ENCODE results near the gene TBRG1.

TBRG1 gene

DNA sequence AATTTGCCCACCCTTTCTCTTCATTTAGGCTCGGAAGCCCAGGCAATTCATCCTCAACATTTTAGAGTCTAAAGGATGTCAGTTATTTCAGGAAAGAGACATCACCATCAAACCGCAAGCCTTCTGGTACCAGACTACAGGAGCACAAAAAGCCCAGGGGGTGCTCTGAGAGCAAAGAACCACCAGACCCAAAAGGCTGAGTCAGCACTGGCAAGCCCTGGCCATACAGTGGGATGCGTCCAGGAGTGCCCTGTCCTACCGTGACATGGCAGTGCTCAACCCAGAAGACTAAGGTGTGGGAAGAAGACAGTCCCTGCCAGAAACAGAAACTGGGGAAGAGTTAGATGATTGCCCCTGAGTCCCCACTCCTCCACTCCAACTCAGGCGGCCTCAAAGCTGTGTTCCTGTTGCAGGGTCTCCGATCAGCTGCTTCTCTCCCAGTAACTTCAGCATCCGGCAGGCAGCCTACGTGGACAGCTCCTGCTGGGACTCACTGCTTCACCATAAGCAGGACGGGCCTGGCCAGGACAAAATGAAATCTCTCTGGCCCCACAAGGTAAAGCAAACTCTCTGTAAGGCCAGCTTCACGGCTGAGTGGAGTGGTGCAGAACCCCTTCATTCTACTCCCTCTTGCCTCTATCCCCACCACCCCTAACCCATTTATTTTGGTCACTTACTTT, 10.0 kb upstream of the TBRG1 start:
- DNase-seq (ENCODE audit: low spot score), result no peak
- no peak for FAIRE-seq

DNA sequence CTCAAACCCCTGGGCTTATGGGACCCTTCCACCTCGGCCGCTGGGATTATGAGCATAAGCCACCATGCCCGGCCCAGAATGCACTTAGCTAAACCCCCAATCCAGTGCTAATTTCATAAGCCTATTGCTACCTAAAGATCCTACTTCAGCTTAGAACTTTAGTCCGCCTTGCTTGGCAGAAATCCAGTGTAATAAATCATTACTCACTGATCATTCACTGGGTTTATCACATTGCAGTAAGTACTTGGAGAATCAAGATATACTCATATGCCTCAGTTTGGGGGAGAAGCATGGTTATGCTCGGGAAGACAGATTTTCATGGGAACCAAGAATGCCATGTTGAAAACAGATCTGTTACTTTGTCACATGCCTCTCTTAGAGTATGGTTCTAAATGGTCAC, 3.8 kb upstream of the TBRG1 start:
- DNase-seq (ENCODE audit: low spot score) (no peak), FAIRE-seq (no peak)

DNA sequence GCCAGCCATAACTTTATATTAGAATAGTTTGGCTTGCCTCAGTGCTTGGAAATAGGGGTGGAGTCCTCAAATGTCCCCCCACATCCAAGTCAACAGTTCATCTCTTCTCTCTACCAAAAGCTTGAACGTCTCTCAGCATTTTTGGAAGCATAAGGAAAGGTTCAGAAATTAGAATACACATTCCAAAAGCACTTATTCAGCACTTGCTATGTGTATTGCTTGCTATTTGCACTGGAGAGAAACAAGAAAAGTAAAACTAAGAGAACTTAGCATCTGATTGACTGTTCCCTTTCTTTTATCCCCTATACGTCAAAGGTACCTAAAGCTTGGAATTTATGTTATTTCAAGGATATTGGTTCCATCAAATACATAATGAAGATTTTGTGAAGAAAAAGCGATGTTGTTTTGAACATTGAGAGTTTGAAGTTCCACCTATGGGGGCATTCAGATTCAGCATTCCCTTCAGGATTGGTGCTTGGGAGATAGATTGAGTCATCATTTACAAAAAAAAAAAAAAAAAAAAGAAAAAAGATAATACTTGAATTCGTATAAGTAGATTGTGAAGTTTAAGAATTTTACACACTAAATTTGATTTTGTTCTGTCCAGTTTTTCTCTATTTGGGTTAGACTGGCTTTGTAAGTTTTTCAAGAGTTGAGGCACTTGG, 1.3 kb downstream of the TBRG1 start:
- no peak for FAIRE-seq
- DNase-seq (ENCODE audit: low spot score), result no peak

DNA sequence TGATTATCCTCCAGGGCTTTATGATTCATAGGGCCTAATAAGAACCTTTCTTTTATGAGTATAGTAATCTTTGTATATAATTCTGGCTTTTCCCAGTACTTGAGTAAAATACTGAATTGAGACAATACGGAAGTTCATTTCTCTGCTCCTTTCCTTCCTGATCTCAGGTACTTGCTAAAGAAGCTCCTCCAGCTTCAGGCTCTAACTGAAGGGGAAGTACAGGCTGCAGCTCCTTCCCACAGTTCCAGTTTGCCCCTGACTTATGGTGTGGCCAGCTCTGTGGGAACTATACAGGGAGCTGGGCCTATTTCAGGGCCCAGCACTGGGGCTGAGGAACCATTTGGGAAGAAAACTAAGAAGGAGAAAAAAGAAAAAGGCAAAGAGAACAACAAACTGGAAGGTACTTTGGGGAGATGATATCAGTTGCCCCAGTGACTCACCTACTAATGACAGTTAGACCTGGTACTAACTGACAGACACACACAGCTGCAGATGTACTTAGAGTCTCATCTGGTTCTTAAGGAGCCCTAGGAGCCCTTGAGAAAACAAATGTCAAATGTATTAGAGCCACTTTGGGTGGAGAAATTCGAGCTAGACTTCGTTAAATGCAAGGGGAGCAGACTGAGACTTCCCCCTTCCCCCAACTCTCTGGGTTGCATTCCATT, 3.0 kb downstream of the TBRG1 start:
- DNase-seq (ENCODE audit: low spot score), result no peak
- FAIRE-seq, result no peak

DNA sequence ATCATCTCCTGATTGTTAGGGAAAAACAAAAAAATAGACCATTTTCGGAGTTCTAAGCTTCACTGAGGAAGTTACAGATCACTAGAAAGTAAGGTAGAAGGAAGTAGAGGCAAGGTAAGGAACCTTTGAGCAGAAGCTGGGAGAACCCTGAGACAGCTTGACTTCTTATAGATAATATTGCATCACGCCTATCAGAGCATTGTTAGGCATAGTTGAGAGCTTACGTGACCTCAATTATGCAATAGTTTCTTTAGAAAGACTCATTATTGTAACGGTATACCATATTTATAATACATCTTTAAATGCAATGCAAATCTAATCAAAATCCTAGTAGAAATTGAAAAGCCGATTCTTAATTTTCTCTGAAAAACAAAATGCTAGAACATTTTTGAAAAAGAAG, 4.9 kb downstream of the TBRG1 start:
- FAIRE-seq (no peak), DNase-seq (ENCODE audit: low spot score) (no peak)

DNA sequence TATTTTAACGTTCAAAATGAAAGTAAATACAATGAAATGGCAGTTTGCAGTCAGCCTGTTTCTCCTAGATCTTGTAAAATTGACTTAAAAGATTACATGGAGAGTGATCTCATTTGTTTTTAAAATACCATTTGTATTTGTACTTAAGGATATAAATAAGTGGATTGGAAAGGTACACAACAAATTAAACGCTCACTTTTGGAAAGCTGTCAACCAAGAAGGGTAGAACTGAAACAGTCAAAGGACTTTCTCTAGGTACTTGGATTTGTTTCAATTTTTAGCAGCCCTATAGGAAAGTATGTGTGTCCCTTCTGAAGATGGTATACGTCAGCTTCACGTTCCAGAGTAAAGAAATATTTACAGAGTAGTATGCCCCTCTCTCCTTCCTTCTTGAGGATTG, 7.3 kb downstream of the TBRG1 start:
- FAIRE-seq (no peak), DNase-seq (ENCODE audit: low spot score) (no peak)

DNA sequence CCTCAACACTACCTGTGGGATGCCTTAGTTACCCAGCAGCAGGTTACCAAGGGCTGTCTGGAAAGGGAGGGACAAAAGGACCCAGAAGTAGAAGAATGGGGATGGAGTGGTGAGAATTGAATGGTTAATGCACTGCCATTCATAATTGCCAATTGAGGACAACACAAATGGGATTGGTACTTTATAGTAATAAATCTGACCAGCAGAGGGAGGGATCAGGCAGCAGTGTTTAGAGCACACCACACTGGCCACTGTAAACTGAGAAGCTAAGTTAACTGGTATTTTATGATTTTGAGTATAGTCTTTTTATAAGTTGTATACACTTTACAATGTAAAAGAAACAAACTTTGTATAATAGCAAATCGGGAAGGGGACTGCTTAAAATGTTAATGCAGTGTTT, 10.7 kb downstream of the TBRG1 start:
- no peak for FAIRE-seq
- DNase-seq (ENCODE audit: low spot score), result no peak

DNA sequence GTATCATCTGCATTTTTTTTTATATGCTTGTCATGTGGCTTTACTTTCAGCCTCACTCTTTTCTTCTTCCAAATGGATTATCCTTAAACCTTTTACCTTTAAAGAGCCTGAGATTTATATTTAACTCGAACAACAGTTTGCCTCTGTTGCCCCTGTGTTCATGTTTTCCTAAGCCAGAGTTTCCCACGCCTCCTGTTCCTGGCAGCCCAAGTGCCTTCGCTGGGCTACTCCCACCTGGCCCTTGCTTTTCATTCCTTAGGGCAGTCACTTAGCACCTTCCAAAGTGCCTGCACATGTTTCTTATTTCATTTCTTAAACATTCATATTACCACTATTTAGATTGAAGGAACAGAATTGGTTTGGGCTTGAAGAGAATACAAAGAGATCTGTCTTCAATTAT, 13.3 kb downstream of the TBRG1 start:
- no peak for DNase-seq (ENCODE audit: low spot score)
- FAIRE-seq, result no peak

DNA sequence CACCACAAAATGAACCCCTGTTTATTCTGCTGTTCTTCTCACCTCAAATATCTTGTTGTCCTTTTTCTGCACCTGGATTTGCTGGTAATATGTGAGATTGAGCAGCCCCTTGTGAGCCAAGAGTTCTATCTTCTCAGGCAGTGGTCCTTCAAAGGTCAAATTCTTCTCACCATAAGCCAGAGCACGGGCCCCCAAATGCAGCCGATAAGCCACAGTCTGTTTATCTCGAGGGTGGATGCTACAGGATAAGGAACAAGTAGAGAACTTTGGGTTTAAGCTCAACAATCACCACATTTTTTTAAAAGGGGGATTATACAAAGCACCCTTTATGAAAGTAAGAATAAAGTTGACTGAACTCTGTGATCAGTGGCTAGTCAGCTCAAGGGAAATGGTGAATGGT, 15.8 kb downstream of the TBRG1 start:
- no peak for FAIRE-seq
- DNase-seq (ENCODE audit: low spot score), result no peak

DNA sequence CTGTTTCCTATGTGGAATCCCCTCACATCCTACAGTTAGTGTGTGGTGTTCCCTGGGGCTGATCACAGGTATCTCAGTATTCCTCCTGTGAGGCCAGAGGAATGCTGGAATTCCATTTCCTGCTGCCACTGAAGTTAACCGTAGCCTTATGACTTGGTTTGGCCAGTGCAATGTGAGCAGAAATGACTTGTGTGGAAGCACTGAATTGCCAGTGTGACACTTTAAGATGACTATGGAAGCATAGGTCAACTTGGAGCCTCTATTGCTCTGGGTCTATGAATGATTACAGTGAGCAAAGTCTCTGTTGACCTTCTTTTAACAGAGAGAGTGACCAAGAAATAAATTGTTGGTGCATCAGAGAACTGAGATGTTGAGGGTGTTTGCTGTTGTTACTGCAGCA, 16.5 kb downstream of the TBRG1 start:
- DNase-seq (ENCODE audit: low spot score), result no peak
- no peak for FAIRE-seq

DNA sequence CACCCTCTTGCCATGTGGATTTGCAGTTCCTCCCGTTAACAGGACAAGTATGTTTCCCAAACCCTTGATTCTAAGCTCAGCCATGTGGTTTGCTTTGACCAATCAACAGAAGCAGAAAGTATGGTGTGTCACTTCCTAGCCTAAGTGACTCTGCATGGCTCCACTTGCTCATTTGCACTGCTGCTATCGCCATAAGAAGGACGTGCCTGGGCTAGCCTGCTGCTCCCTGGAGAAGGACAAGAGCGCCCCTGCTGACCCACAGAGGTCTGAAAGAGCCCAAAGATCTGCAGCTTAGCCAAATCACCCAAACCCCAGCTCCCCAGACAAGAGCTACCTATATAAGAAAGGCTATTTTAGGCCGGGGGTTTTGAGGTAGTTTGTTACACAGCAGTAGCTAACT, 18.0 kb downstream of the TBRG1 start:
- FAIRE-seq, result no peak
- no peak for DNase-seq (ENCODE audit: low spot score)

DNA sequence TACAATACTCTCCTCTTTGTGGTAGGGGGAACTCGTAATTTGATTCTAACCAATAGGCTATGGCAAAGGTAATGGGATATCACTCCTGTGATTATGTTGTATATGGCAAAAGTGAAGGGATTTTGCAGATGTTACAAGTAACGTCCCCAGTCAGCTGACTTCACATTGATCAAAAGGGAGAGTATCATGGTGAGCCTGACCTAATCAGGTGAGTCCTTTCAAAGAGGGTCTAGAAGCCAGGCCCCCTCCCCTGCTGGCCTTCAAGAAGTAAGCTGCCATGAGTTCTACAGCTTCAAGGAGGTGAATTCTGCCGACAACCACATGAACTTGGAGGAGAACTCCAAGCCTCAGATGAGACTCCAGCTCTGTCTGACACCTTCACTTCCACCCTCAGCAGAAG, 20.0 kb downstream of the TBRG1 start:
- FAIRE-seq, result no peak
- DNase-seq (ENCODE audit: low spot score), result no peak

DNA sequence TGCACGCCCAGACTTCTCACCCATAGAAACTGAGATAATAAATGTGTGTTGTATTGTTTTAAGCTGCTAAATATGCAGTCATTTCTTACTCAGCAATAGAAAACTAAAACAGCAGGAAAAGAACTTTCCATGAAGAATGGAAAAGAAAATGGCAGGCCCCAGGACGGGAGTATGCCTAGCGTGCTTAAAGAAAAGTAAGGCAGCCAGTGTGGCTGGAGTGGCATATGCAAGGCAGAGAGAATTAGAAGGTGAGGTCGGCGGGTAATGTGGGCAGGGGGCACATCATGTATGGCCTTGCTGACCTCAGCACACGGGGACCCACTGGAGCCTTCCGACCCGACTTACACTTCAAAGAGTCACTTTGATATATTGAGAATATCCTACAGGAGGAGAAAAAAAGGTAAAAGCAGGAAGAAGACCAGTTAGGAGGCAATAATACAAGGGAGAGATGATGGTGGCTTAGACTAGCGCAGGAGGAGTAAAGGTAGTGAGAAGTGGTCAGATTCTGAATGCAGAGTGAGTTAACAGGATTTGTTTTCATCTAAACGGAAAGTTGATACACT, 20.5 kb downstream of the TBRG1 start:
- DNase-seq (ENCODE audit: low spot score) (no peak), FAIRE-seq (no peak)

DNA sequence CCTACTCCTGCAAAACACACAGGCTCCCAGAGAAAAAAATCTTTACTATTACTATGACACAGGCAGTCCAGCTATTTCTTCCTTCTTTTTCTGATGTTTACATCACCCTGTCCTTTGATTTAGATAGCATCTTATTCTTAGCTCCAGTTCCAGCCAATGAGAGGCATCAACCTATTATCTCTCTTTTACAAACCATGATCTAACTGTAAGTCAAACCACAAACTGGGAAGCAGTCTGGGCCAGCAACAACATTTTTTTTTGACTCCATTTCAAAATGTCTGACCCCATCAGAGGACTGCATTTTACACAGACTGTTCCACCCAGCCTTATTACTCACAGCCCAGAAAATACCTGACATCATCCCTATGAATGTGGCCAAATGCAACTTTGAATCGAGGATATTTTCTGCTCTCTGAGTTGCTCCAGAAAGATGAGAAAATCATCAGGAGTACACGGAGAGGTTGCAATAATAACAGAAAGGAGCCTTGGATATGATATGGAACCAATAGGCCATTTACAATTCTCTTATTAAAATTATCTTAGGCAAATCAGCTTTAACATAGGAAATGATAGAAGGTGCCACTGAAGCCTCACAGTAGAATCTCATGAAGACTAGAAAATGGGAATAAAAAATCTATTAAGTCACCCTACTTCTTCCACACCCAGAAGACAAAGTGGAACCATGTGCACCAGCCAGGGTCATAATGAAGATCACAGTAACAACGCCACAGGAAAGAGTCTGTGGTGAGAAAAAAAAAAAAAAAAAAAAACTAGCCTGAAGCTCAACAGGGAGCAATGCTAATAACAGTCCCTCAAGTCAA, 21.2 kb downstream of the TBRG1 start:
- DNase-seq (ENCODE audit: low spot score) (peak; percentile 38), FAIRE-seq (no peak)

DNA sequence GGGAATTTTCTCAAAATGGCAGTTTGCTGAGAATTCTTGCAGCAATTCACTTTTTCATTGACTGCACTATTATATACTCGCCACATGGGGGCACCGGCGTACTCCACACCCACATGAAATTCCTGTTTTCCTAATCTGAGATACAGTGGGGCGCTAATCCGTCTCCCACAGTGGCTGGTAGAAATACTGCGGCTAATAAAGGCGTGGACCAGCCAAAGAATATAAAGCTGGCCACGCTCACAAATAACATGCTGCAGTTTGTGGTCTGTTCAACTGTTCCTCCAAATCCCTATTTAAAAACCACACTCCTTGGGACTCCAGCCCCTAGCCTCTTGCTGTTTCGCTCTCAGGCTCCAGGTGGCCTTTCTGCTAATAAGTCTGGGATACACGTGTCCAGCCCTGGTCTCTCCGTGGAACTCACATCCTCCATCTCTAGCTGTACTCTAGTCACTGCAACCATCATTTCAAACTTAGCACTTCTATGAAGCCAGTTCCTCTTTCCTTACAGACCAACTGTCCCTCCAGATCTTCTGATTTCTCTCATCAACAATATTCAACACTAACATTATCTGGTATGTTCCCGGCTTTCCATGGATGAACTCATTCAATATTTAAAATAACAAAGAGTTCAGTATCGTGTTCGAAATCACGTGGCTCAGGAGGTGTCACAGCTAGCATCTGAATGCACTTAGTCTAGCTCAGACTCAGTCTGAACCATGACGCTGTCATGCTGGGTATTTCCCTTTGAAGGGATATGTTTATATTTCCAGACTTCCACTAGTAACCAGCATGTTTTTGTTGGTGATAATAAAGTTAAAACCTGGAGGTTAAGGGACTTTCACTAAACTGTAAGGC, 22.0 kb downstream of the TBRG1 start:
- DNase-seq (ENCODE audit: low spot score) (peak; percentile 60), FAIRE-seq (no peak)

DNA sequence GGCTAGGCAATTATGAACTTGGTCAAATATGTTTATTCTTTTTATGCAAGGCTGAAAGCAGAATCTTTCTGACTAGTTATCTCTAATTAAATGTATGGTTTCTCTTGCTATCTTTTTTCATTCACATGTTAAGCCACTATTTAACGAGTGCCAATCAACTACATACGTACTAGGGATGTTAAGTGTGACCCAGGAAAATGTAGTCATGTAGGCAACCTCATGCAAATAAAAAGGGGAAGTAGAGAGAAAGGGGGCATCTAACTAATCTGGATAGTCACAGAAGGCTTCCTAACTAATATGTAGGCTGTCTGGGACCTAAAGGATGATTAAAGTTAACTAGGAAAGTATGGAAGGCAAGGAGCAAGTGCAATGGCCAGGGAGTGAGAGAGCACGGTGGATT, 23.5 kb downstream of the TBRG1 start:
- DNase-seq (ENCODE audit: low spot score) (no peak), FAIRE-seq (no peak)

DNA sequence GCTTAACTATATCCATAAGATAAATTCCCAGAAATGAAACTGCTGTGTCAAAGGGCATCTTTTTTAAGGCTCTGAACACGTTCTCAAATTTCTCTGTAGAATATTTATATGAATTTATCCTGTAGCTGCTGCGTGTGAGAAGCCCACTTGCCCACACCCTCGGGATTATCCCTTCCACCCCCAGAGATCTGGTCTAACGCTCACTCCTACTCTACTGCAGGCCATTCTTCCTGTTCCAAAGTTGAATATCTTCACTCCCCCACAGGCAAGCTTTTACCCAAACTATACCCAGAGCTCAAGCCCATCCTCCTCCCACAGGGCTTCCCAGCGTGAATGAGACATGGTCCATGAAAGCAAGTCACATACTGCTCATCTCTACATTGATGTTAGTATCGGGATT, 25.9 kb downstream of the TBRG1 start:
- DNase-seq (ENCODE audit: low spot score), result no peak
- no peak for FAIRE-seq

DNA sequence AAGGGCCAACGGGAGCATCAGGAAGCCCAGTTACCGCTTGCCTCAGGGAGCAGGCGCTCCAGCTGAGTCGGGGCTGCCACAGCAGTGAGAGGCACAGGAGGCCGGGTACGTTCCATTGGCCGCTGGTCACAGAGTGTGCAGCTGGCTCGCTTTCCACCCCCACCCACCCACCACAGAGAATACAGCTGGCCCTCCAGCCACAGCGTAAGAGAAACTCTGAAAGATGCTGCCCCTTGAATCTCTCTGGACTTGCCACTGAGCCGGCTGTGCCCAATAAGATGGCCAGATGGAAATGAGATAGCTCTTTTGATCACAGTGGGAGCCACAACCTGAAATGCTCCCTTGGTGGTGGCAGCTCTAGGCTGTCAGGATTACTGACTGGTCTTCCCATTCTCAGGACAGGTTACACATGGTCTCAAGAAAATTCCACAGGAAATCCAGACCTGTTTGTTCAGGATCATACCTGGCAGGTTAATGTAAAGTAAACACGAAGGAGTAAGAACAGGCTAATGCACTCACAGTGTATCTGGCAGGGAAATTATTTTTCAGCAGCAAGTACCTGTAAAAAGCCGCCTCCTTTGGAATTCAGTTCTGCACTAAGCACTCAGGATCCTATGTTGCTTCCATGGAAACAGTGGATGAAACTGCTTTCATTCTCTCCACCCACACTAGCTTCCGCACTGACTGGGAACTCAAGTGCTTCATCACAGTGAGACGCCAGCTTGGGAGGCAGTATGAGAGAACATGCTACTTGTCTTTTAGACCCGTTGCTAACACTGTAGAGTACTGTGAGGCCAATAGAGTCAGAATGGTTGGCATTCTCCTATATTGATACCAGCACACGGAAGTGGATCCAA, 34.3 kb downstream of the TBRG1 start:
- FAIRE-seq, result no peak
- DNase-seq (ENCODE audit: low spot score), result no peak

DNA sequence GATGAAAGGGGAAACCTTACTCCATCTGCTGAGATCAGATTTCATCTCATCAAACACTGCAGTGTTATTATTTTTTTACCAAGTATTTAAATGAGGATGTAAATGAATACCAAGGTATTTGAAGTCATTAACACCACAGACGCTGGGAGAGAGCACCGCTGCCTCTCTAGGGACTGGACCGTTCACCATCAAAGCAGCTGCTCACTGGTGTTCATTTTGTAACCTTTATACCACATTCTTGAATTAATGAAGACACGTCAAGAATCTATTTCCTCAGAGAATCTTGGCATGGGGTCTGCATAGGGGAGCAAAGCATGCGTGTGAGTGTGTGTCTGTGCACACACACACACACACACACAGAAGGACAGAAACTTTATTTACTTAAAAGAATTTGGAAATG, 35.2 kb downstream of the TBRG1 start:
- FAIRE-seq, result no peak
- no peak for DNase-seq (ENCODE audit: low spot score)

DNA sequence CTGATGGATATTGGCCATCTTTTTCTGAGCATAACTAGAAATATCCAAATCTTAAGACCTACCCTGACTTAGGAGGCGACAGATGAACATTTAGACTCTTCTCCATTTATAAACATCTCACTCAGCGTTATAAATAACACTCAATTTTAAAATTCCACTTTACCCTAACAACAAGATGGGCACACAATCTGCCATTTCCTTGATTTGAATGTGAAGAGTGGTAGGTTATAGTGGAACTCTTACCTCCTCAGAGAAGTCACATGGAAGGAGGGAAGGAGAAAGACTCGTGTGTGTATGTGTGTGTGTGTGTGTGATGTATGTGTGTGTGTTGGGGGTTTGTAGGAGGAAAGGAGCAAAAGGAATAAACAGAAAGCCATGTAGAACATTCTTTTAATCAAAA, 35.8 kb downstream of the TBRG1 start:
- FAIRE-seq (no peak), DNase-seq (ENCODE audit: low spot score) (no peak)

Data from RCC 7860 (cell line).